HG02642 (cell line): ENCODE data around the gene ATF2.
A peak's percentile ranks its signal among the peaks of the same experiment; 100 is the strongest.
"Not testable (repeated sequence)": the region's sequence is repeated elsewhere in the genome, so short reads cannot be mapped to it uniquely, and the experiment has no call there.

Source experiments
- ATAC-seq: cut with Tn5 transposase; IDR thresholded peaks from one replicate; pipeline ENCODE4 v1.9.1; 2021; ENCODE audit warnings: mild to moderate bottlenecking; ENCODE audit not compliant: unreplicated experiment, poor library complexity

ATF2 gene

GRCh38 chr2:175166216-175166824 lies 1.7 kb downstream of the ATF2 start:
- no peak for ATAC-seq

GRCh38 chr2:175164235-175164634 lies 3.8 kb downstream of the ATF2 start:
- ATAC-seq, result no peak

GRCh38 chr2:175158894-175159293 lies 9.1 kb downstream of the ATF2 start:
- no peak for ATAC-seq

GRCh38 chr2:175156534-175156933 lies 11.5 kb downstream of the ATF2 start:
- no peak for ATAC-seq

GRCh38 chr2:175154661-175155082 lies 13.3 kb downstream of the ATF2 start:
- no peak for ATAC-seq

DNA sequence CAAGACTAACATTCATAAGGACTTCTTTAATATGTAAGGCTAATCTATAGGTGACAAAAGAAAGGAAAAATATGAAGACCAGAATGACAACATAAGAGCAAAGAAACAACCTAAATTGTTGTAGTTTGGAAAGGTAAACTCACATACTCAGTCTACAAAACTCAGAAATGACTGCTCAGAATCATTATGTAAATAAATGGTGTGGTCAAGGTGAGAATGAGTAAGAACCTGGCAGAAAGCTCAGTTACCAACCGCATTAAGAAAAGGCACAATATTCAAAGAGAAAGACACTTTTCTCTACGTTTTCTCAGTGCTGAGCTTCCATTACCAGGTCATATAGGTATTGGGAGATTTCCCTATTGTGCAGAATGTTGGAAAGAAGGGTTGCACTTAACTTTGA lies 15.8 kb downstream of the ATF2 start:
- peak; percentile 77 for ATAC-seq

DNA sequence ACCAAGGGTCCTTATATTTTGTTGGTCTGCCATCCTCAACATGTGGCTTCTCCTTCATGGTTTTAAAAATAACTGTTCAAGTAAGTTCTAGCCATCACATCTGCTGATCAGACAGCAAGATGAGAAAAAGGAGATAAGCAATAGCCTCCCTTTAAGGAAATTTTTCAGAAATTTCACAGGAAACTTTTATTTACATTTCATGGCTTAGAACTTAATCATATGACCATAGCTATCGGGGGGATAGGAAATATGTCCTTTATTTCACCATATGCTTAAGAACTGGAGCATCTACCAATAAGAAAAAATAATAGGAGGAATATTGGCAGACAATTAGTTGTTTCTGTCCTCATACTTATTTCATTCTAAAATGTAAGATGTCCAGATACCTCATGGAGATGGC lies 16.2 kb downstream of the ATF2 start:
- no peak for ATAC-seq

DNA sequence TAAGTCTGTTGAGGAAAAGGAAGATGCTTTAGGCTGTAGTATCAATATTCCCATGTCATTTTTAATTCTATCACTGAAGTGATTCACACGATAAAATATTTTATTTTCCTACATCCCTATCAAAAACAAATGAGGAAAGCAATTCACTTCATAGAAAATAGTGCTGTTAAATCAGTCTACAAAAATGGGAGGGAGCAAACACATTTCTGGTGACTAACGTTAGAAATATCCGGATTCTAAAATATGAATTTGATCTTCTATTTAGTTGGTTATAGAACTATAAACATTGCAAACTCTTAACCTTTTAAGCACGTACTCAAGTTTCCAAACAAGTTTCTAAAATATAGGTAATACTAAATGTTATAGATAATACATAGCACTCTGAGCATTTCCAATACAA lies 20.8 kb downstream of the ATF2 start:
- no peak for ATAC-seq

DNA sequence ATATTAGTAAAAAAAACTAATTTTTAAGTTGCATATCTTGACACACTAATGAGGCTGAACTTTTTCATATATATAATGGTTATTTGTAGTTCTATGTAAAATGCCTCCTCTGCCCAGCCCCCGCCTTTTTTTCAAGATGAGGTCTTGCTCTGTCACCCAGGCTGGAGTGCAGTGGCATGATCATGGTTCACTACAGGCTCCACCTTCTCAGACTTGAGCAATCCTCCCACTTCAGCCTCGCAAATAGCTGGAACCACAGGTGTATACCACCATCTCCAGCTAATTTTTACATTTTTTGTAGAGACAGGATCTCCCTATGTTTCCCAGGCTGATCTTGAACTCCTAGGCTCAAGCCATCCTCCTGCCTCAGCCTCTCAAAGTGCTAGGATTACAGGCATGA lies 24.3 kb downstream of the ATF2 start:
- ATAC-seq, result no peak

- ATAC-seq, result no peak
Observed at GRCh38 chr2:175143191-175143590, 24.8 kb downstream of the ATF2 start.

DNA sequence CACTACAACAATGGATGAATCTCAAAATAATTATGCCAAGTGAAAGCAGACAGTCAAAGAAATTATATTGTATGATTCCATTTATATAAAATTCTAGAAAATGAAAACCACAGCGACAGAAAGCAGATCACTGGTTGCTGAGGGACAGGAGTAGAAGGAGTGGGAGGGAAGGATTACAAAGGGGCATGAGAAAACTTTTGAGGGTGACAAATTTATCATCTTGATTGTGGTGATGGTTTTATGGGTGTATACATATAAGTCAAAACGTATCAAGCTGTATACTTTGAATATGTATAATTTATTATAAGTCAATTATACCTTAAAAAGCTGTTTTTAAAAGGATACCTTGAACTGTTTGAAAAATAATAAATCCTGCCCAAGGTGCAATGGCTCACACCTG lies 27.7 kb downstream of the ATF2 start:
- ATAC-seq, result no peak

- ATAC-seq, result no peak
Observed at GRCh38 chr2:175137793-175138192, 30.2 kb downstream of the ATF2 start.

DNA sequence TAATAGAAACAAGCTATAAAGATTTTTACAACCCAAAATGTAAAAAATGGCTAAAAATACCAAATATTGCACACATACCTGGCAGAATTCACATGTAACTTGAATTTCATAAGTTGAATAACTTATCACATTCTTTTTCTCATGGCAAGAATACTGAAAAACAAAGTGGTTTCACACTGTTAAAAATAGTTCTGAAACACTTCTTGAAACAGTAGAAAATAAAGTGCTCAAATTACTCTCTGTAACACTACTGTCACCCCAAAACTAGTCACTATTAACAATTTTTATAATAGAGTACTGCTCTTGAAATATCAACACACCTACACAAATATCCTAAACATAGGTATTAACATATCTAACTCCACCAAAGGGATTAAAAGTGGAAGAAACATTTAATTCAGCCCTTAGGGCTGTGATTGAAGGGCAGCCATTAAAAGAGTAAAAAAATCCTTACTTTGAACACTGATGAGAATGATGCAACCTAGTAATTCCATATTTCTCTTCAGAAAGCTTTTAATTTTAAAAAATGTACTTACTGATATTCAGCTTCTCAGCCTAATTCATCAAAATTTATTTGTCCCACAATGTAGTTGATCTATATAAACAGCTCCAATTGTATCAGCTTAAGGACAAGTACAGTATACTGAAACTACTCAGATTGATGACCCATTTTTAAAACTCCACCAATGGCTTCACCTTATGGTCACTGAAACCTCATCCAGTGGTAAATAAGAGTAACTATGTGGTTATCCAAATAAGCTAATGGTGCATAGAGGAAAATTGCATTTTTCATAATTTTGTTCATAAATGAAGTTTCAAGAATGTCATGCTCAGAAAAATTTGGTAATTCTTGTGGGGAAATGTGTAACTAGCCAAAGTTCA lies 31.4 kb downstream of the ATF2 start:
- ATAC-seq, result peak; percentile 66

DNA sequence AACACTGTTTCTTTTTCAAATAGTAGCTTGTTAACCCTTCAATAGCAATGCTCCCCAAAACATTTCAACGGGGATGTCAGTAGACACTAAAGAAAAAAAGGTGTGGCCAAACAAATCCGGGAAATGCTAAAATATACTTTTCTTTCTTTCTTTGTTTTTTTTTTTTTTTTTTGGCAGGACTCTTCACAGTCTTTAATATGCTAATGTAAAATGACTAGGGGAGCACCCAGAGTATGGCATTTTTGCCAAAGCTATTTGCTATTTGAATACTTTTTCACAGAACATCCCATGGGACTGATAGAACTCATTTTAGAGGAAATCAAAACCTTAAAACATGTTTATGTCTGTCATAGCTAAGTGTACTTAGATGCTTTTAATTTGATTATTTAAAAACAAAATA lies 32.1 kb downstream of the ATF2 start:
- ATAC-seq, result no peak

DNA sequence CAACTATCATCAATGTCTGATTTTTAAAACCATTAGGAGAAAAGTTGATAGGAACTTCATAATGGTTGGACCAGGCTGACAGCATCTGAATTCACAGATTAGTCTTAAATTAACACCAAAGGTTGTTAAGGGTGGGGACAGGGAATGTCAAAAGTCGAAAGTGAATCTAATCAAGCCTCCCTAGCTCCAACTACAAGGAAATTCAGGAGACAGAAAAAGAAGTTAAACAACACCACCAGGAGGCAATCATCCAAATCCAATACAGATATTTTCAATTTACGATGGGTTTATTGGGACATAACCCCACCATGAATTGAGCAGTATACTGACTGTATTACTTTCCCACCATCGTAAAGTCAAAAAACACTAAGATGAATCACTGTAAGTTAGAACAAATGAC lies 32.8 kb downstream of the ATF2 start:
- ATAC-seq, result no peak

DNA sequence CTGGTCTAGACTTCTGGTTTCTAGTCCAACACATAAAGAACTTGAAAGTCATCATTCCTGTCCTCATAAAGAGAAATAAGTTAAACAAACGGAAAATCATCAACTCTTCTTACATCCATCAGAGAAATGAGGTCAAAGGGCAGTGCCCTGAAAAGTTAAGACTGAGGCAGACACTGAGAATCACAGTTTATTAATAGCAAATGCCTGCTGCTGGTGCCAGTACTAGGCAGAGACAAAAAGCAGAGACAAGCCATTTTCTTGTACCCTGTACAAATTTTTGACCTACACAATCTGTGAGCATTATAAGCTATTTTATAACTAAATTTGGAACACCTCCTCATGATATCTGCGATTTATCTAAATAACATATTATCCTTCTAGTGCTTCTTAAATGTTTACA lies 36.8 kb downstream of the ATF2 start:
- ATAC-seq, result no peak

DNA sequence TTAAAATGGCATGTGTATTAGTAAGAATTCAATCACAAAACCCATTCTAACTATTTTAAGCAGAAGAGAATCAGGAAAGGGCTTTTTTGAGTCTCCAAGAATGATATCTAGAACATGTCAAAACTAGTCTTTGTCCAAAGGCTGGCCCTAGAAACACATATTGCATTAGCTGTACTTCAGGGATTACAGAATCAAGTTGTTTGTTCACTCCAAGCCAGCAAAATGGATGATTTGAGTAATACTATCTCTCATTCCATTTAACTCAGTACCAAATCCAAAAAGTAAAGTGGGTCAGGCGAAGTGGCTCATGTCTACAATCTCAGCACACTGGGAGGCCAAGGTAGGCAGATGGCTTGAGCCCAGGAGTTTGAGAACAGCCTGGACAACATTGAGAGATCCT lies 41.3 kb downstream of the ATF2 start:
- no peak for ATAC-seq

DNA sequence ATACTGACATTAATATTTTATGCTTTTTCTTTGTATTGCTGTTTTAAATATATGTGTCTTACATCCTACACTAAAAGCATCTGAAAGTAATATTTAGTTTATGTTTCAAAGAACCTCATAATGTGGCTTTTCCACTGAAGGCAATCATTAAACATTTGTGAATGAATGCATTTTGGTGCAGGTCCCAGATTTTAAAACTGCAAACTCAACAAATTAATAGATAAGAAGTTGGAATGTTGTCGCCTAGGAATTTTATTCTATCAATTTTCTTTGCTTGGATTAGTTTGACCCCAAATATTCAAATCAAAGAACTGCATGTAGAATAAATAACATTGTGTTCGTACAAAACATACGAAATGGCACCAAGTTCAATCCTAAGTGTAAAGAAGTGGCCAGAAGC lies 44.7 kb downstream of the ATF2 start:
- ATAC-seq, result no peak

GRCh38 chr2:175111200-175111657 lies 56.8 kb downstream of the ATF2 start:
- ATAC-seq, result peak; percentile 69

- ATAC-seq, result not testable (repeated sequence)
Observed at GRCh38 chr2:175108091-175108490, 59.9 kb downstream of the ATF2 start.

GRCh38 chr2:175107146-175107545 lies 60.9 kb downstream of the ATF2 start:
- no peak for ATAC-seq

- no peak for ATAC-seq
Observed at GRCh38 chr2:175103191-175103590, 64.8 kb downstream of the ATF2 start.
